Esophagus muscularis mucosa (tissue), 4 donors: Measurements from ENCODE around the gene CDC20. TPM values are rescaled to one million over a fixed set of nuclear protein-coding genes. Genes with fewer than 3 reads are reported as not detected.

Experiments used
- DNase-seq: peaks from one replicate; pipeline ENCODE4 v3.0.0-alpha.2; 2017; ENCODE audit errors: extremely low spot score
- H3K27ac ChIP-seq, 4 donors: fragments of 200-600 bp; sonication (generic); replicated peaks in 1 of 4; 1 replicate in 3 of 4; 2 replicates in 1 of 4; pipeline ENCODE4 v1.5.1; 2016 to 2019; ENCODE audit warnings: mild to moderate bottlenecking in 1 of 4
- H3K27me3 ChIP-seq, 4 donors: fragments of 200-600 bp; sonication (generic); one replicate each; pipeline versions ENCODE4 v1.5.1 to v1.6.0; 2016 to 2019
- H3K36me3 ChIP-seq, 4 donors: fragments of 200-600 bp; sonication (generic); one replicate each; pipeline ENCODE4 v1.5.1; 2016 to 2019
- H3K4me1 ChIP-seq, 4 donors: fragments of 200-600 bp; sonication (generic); one replicate each; pipeline ENCODE4 v1.5.1; 2016 to 2019
- H3K4me3 ChIP-seq, 4 donors: fragments of 200-600 bp; sonication (generic); 1 replicate in 2 of 4; 2 replicates in 2 of 4; pipeline ENCODE4 v1.5.1; 2016 to 2019; ENCODE audit warnings: mild to moderate bottlenecking in 4 of 4, moderate library complexity in 1 of 4
- H3K9me3 ChIP-seq, 4 donors: fragments of 200-600 bp; sonication (generic); 1 replicate in 3 of 4; 2 replicates in 1 of 4; pipeline ENCODE4 v1.5.1; 2016 to 2019
- CTCF ChIP-seq, 3 experiments: fragments of 200-600 bp in 2 of 3; fragments of 450-650 bp in 1 of 3; sonication (generic) in 2 of 3; IDR thresholded peaks; one replicate each; pipeline ENCODE4 v1.5.1; 2017 to 2019; ENCODE audit warnings: antibody characterized with exemption in 3 of 3, mild to moderate bottlenecking in 2 of 3, moderate library complexity in 1 of 3
- EP300 ChIP-seq: sonication (generic); formaldehyde crosslinking; IDR thresholded peaks from one replicate; pipeline ENCODE4 v1.6.1; 2017; ENCODE audit warnings: antibody characterized with exemption
- POLR2A ChIP-seq: fragments of 450-650 bp; IDR thresholded peaks from one replicate; pipeline ENCODE4 v1.6.1; 2017; ENCODE audit warnings: antibody characterized with exemption, moderate library complexity, mild to moderate bottlenecking, low read depth
- POLR2AphosphoS5 ChIP-seq, 2 donors: sonication (generic); formaldehyde crosslinking; IDR thresholded peaks; one replicate each; pipeline ENCODE4 v1.6.1; 2017; ENCODE audit warnings: antibody characterized with exemption in 2 of 2
- WGBS: methylation state at CpG from one replicate; pipeline ENCODE4 v1.1.5; 2018; 5-methylcytosine and 5-hydroxymethylcytosine counted together
- intact Hi-C: fragments of 100-400 bp; cut with DNase I; formaldehyde crosslinking; loops from one replicate; pipeline ENCODE4 v1.15.1; 2023
- total RNA-seq, 4 donors: library from RNA; depleted of rRNA; stranded (reverse); fragments of >200 nt; gene quantifications; one replicate each; pipeline versions ENCODE4 v1.1.0 to v1.2.1, GENCODE V29; 2016

Gene CDC20
- total RNA-seq, 4 donors from 2014 or later: 0.42 to 1.7 TPM; not detected in 2

GRCh38 chr1:43363935-43364525 is 5.2 kb downstream of the CDC20 start:
- intact Hi-C loops: no loop called here
- Histone ChIP-seq H3K4me1 (peaks cover 25 to 38% (median 31%) of the 10 kb centered on the region in 4 donors), H3K9me3 (no peaks in the 10 kb centered on the region), H3K4me3 (no peak overlapping the region), H3K36me3 (peaks cover 30 to 56% (median 53%) of the 10 kb centered on the region in 4 donors), H3K27me3 (no peaks in the 10 kb centered on the region), H3K27ac (no peak overlapping the region)
- no peak for DNase-seq
- WGBS: 79% methylated on average over 5 of the region's 5 CpGs
- TF ChIP-seq EP300: no peak
- no peak for TF ChIP-seq POLR2AphosphoS5 (IDR thresholded peaks at IDR 0.05)
- no peak for TF ChIP-seq POLR2A
- TF ChIP-seq CTCF (IDR thresholded peaks at IDR 0.05): no peak

DNA sequence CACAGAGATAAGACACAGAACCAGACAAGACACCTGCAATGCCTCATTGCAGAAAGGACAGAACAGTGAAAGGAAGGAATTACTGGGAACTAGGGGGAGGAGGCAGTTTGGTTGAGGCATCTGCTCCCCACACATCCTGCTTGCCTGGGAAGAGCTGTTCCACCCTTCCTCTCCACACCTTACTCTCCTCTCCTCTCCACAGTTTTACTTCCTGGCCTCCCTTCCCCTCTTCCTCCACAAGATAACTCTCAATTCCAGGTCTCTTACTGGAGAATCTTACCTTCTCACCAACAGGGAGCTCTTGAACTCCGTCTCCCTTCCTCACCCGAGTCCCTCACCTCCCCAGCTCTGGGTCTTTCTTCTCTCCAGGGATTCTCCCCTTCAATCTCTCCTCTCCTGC is 6.9 kb downstream of the CDC20 start:
- no peak for DNase-seq
- H3K27me3 ChIP-seq: no peaks in the 10 kb centered on the region
- no peak overlapping the region for H3K4me3 ChIP-seq
- no peaks in the 10 kb centered on the region for H3K9me3 ChIP-seq
- H3K4me1 ChIP-seq: peaks cover 27 to 41% (median 33%) of the 10 kb centered on the region in 4 donors
- 89% methylated on average over 2 of the region's 2 CpGs for WGBS
- intact Hi-C loops: no loop called here
- H3K36me3 ChIP-seq: peaks cover 30 to 52% (median 51%) of the 10 kb centered on the region in 4 donors
- TF ChIP-seq EP300 (no peak), POLR2AphosphoS5 (IDR thresholded peaks at IDR 0.05) (no peak), POLR2A (no peak), CTCF (IDR thresholded peaks at IDR 0.05) (no peak)
- H3K27ac ChIP-seq: peak overlapping the region; percentile 90 to 96 (median 94)

GRCh38 chr1:43366179-43366578 is 7.4 kb downstream of the CDC20 start:
- H3K4me1 ChIP-seq: peaks cover 27 to 41% (median 33%) of the 10 kb centered on the region in 4 donors
- peak overlapping the region; percentile 91 to 98 (median 93) for H3K4me3 ChIP-seq
- H3K27me3 ChIP-seq: no peaks in the 10 kb centered on the region
- WGBS: 60% methylated on average over 11 of the region's 11 CpGs
- intact Hi-C loops: no loop called here
- DNase-seq: no peak
- no peaks in the 10 kb centered on the region for H3K9me3 ChIP-seq
- H3K27ac ChIP-seq: peak overlapping the region; percentile 90 to 96 (median 94)
- H3K36me3 ChIP-seq: peaks cover 30 to 48% (median 47%) of the 10 kb centered on the region in 4 donors
- no peak for TF ChIP-seq EP300
- TF ChIP-seq CTCF (IDR thresholded peaks at IDR 0.05): no peak
- TF ChIP-seq POLR2AphosphoS5 (IDR thresholded peaks at IDR 0.05): no peak
- no peak for TF ChIP-seq POLR2A

DNA sequence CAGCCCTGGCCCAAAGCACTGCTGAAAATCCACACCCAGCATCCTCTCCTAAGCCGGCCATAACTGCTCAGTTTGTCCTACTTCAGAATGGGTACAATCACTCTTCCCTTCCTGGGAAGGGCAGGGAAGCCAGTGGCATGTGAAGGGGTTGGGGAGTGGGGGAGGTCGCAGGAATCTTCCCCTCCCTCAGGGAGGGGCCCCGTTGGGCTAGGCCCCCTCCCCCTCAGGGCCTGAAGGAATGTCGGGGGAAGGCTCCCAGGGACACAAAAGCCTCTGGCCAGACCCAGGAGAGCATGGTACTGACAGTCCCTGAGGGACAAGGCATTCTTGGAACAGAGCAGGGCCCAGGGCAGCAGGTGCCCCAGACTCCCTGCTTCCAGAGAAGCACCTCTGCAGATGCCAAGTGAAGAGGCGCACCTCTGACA is 7.8 kb downstream of the CDC20 start:
- intact Hi-C loops: no loop called here
- TF ChIP-seq POLR2AphosphoS5 (IDR thresholded peaks at IDR 0.05): no peak
- TF ChIP-seq CTCF (IDR thresholded peaks at IDR 0.05): no peak
- H3K36me3 ChIP-seq: peaks cover 30 to 44% (median 42%) of the 10 kb centered on the region in 4 donors
- H3K27ac ChIP-seq: peak overlapping the region; percentile 90 to 96 (median 94)
- DNase-seq: no peak
- peaks cover 27 to 41% (median 33%) of the 10 kb centered on the region in 4 donors for H3K4me1 ChIP-seq
- peak overlapping the region; percentile 91 to 98 (median 93) for H3K4me3 ChIP-seq
- H3K9me3 ChIP-seq: no peaks in the 10 kb centered on the region
- 37% methylated on average over 4 of the region's 5 CpGs for WGBS
- no peaks in the 10 kb centered on the region for H3K27me3 ChIP-seq
